Neural cell (in vitro differentiated cells): Measurements from ENCODE around the gene TMEM179B. TPM values are rescaled to one million over a fixed set of nuclear protein-coding genes. Genes with fewer than 3 reads are reported as not detected.

Source experiments
- H2AFZ ChIP-seq: fragments of 200-600, 300-800 bp; sonication (generic), shearing (Covaris generic); 2 replicates; pipeline ENCODE4 v1.6.0; 2014; ENCODE audit warnings: low read depth, mild to moderate bottlenecking, antibody characterized with exemption, low read length, moderate library complexity
- H3F3A ChIP-seq: fragments of 200-600 bp; shearing (Covaris generic); 2 replicates; pipeline ENCODE4 v1.6.1; 2016; ENCODE audit warnings: mild to moderate bottlenecking, moderate library complexity, mixed read lengths, antibody characterized with exemption, low read length; ENCODE audit not compliant: insufficient read depth, poor library complexity, severe bottlenecking
- H3K27ac ChIP-seq: fragments of 200-600, 300-800 bp; sonication (generic), shearing (Covaris generic); 2 replicates; pipeline ENCODE4 v1.5.1; 2014; ENCODE audit warnings: mild to moderate bottlenecking, low read length, moderate library complexity
- H3K27me3 ChIP-seq: fragments of 300-800, 200-600 bp; sonication (generic), shearing (Covaris generic); 2 replicates; pipeline ENCODE4 v1.6.0; 2014; ENCODE audit warnings: mild to moderate bottlenecking, low read depth, low read length, moderate library complexity; ENCODE audit not compliant: insufficient read depth
- H3K36me3 ChIP-seq: fragments of 300-800, 200-600 bp; sonication (generic), shearing (Covaris generic); 2 replicates; pipeline ENCODE4 v1.5.1; 2014; ENCODE audit warnings: mild to moderate bottlenecking, antibody characterized with exemption, low read length, moderate library complexity; ENCODE audit not compliant: insufficient read depth
- H3K4me2 ChIP-seq: fragments of 300-800, 200-600 bp; sonication (generic), shearing (Covaris generic); 2 replicates; pipeline ENCODE4 v1.6.0; 2014; ENCODE audit warnings: mild to moderate bottlenecking, low read length
- H3K4me3 ChIP-seq: fragments of 300-800, 200-600 bp; sonication (generic), shearing (Covaris generic); 2 replicates; pipeline ENCODE4 v1.5.1; 2014; ENCODE audit warnings: mild to moderate bottlenecking, low read length, moderate library complexity
- H3K79me2 ChIP-seq: fragments of 200-600 bp; shearing (Covaris generic); replicated peaks from 2 replicates; pipeline ENCODE4 v1.6.0; 2014; ENCODE audit warnings: mild to moderate bottlenecking, low read length, moderate library complexity; ENCODE audit not compliant: insufficient read depth
- H3K9ac ChIP-seq: fragments of 300-800, 200-600 bp; sonication (generic), shearing (Covaris generic); 2 replicates; pipeline ENCODE4 v1.6.1; 2016; ENCODE audit warnings: mild to moderate bottlenecking, low read length, mixed read lengths
- H3K9me2 ChIP-seq: fragments of 200-600 bp; shearing (Covaris generic); 2 replicates; pipeline ENCODE4 v1.6.1; 2016; ENCODE audit warnings: mild to moderate bottlenecking, low read length, mixed read lengths; ENCODE audit not compliant: insufficient read depth
- H3K9me3 ChIP-seq: fragments of 200-600, 300-800 bp; sonication (generic), shearing (Covaris generic); 2 replicates; pipeline ENCODE4 v1.6.1; 2016; ENCODE audit warnings: mild to moderate bottlenecking, mixed run types, low read length, moderate library complexity, mixed read lengths
- H4K20me1 ChIP-seq: fragments of 200-600 bp; shearing (Covaris generic); 2 replicates; pipeline ENCODE4 v1.6.1; 2016; ENCODE audit warnings: mild to moderate bottlenecking, mixed run types; ENCODE audit not compliant: insufficient read depth
- CTCF ChIP-seq: fragments of 450-650 bp; IDR thresholded peaks from 2 replicates; pipeline ENCODE4 v1.5.1; 2014; ENCODE audit warnings: antibody characterized with exemption, mild to moderate bottlenecking, moderate library complexity; ENCODE audit not compliant: poor library complexity, severe bottlenecking
- EP300 ChIP-seq: fragments of 450-650 bp; conservative IDR thresholded peaks from 2 replicates; pipeline ENCODE4 v1.6.1; 2014; ENCODE audit warnings: antibody characterized with exemption, mild to moderate bottlenecking, moderate library complexity; ENCODE audit not compliant: poor library complexity, severe bottlenecking
- EZH2 ChIP-seq: fragments of 200-600, 300-800 bp; shearing (Covaris generic), sonication (generic); IDR thresholded peaks from 2 replicates; pipeline ENCODE4 v1.6.1; 2014; ENCODE audit warnings: antibody characterized with exemption, low read length, borderline replicate concordance, mild to moderate bottlenecking; ENCODE audit not compliant: insufficient read depth, poor library complexity, severe bottlenecking
- MXI1 ChIP-seq: fragments of 450-650 bp; conservative IDR thresholded peaks from 2 replicates; pipeline ENCODE4 v1.6.1; 2014; ENCODE audit warnings: antibody characterized with exemption, mild to moderate bottlenecking; ENCODE audit not compliant: poor library complexity, severe bottlenecking
- POLR2AphosphoS5 ChIP-seq: IDR thresholded peaks from 2 replicates; pipeline ENCODE4 v1.6.1; 2012
- RAD21 ChIP-seq: fragments of 450-650 bp; conservative IDR thresholded peaks from 2 replicates; pipeline ENCODE4 v1.6.1; 2014; ENCODE audit warnings: antibody characterized with exemption, mild to moderate bottlenecking, moderate library complexity
- SMC3 ChIP-seq: fragments of 450-650 bp; conservative IDR thresholded peaks from 2 replicates; pipeline ENCODE4 v1.6.1; 2014; ENCODE audit warnings: antibody characterized with exemption, mild to moderate bottlenecking, moderate library complexity; ENCODE audit not compliant: poor library complexity
- TAF1 ChIP-seq: IDR thresholded peaks from 2 replicates; pipeline ENCODE4 v1.6.1; 2012; ENCODE audit warnings: low read depth
- polyA plus RNA-seq: library from polyadenylated mRNA; depleted of rRNA; stranded (reverse); fragments of >200 nt; gene quantifications from 2 replicates; pipeline ENCODE4 v1.2.3, GENCODE V29; 2014
- TF ChIP-seq, protein P1 (sequence below): IDR thresholded peaks from 2 replicates; pipeline ENCODE4 v1.6.1; 2012; ENCODE audit warnings: borderline replicate concordance

TMEM179B gene
- polyA plus RNA-seq, 1 donor from 2014 or later, result 24.5 TPM

GRCh38 chr11:62794201-62794775 is 7.1 kb downstream of the TMEM179B start:
- Histone ChIP-seq H3K9me2 (no peaks in the 10 kb centered on the region), H3K4me2 (no peak overlapping the region), H3K27me3 (no peaks in the 10 kb centered on the region), H3K9me3 (no peaks in the 10 kb centered on the region), H3K9ac (no peak overlapping the region), H3K27ac (no peak overlapping the region), H3K79me2 (peaks cover 5% of the 10 kb centered on the region), H3F3A (peaks cover 3% of the 10 kb centered on the region), H4K20me1 (no peaks in the 10 kb centered on the region), H2AFZ (no peak overlapping the region), H3K4me3 (no peak overlapping the region), H3K36me3 (no peaks in the 10 kb centered on the region)
- TF ChIP-seq EP300, result no peak
- TF ChIP-seq MXI1, result no peak
- TF ChIP-seq RAD21, result no peak
- no peak for TF ChIP-seq TAF1

DNA sequence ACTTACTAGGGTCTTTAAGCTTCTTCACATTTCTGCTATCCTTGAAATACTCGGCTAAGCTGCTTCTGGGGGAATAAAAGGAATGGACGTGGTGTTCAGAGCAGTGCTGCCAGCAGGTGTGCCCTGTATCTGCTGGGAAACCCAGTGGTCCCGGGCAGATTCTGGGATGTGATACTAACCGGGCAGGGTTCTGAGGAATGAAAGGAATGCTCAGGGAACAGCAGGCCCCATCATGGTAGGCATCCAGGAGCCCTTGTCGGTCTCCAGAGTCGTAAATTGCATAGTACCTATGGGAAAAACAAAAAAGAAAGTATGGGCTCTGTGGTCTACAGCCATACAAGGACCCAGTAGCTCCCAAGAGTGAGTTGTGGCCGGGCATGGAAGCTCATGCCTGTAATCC is 9.1 kb downstream of the TMEM179B start:
- Histone ChIP-seq H3K27ac (no peak overlapping the region), H3K9me2 (no peaks in the 10 kb centered on the region)
- TF ChIP-seq POLR2AphosphoS5 (no peak), EP300 (no peak), MXI1 (no peak), SMC3 (no peak), EZH2 (no peak), TAF1 (no peak), CTCF (no peak)
- TF ChIP-seq, protein P1, sequence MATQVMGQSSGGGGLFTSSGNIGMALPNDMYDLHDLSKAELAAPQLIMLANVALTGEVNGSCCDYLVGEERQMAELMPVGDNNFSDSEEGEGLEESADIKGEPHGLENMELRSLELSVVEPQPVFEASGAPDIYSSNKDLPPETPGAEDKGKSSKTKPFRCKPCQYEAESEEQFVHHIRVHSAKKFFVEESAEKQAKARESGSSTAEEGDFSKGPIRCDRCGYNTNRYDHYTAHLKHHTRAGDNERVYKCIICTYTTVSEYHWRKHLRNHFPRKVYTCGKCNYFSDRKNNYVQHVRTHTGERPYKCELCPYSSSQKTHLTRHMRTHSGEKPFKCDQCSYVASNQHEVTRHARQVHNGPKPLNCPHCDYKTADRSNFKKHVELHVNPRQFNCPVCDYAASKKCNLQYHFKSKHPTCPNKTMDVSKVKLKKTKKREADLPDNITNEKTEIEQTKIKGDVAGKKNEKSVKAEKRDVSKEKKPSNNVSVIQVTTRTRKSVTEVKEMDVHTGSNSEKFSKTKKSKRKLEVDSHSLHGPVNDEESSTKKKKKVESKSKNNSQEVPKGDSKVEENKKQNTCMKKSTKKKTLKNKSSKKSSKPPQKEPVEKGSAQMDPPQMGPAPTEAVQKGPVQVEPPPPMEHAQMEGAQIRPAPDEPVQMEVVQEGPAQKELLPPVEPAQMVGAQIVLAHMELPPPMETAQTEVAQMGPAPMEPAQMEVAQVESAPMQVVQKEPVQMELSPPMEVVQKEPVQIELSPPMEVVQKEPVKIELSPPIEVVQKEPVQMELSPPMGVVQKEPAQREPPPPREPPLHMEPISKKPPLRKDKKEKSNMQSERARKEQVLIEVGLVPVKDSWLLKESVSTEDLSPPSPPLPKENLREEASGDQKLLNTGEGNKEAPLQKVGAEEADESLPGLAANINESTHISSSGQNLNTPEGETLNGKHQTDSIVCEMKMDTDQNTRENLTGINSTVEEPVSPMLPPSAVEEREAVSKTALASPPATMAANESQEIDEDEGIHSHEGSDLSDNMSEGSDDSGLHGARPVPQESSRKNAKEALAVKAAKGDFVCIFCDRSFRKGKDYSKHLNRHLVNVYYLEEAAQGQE, result no peak

More for the DNA sequence above, 9.1 kb downstream of the TMEM179B start:
- Histone ChIP-seq H3K4me2 (no peak overlapping the region), H3K4me3 (no peak overlapping the region), H3F3A (peaks cover 3% of the 10 kb centered on the region), H3K79me2 (no peaks in the 10 kb centered on the region), H3K9me3 (no peaks in the 10 kb centered on the region), H4K20me1 (no peaks in the 10 kb centered on the region), H3K36me3 (no peaks in the 10 kb centered on the region), H3K9ac (no peak overlapping the region), H3K27me3 (no peaks in the 10 kb centered on the region), H2AFZ (no peak overlapping the region)
